Left lung (tissue), 10 donors: Measurements from ENCODE around the gene WWC1. TPM values are rescaled to one million over a fixed set of nuclear protein-coding genes. Genes with fewer than 3 reads are reported as not detected.

Experiments used
- ATAC-seq: fragments of 200-7000 bp; cut with Tn5 transposase; one replicate; pipeline ENCODE4 v1.9.1; 2020; ENCODE audit warnings: moderate library complexity
- DNase-seq, 4 donors: peaks; one replicate each; pipeline ENCODE4 v3.0.0-alpha.2; 2013 to 2020
- H3K27ac ChIP-seq, 2 donors: fragments of 200-600 bp; sonication (generic) in 1 of 2; one replicate each; pipeline versions ENCODE4 v1.5.0 to v1.8.0; 2020 to 2021
- H3K27me3 ChIP-seq, 2 donors: fragments of 200-600 bp; sonication (generic) in 1 of 2; one replicate each; pipeline versions ENCODE4 v1.5.0 to v1.8.0; 2020 to 2021
- H3K36me3 ChIP-seq, 2 donors: fragments of 200-600 bp; sonication (generic) in 1 of 2; one replicate each; pipeline versions ENCODE4 v1.5.0 to v1.8.0; 2020 to 2021
- H3K4me1 ChIP-seq, 2 donors: fragments of 200-600 bp; one replicate each; pipeline ENCODE4 v1.8.0; 2021
- H3K4me3 ChIP-seq, 2 donors: fragments of 200-600 bp; sonication (generic) in 1 of 2; one replicate each; pipeline versions ENCODE4 v1.5.0 to v1.8.0; 2020 to 2021; ENCODE audit warnings: mild to moderate bottlenecking in 1 of 2
- H3K9me3 ChIP-seq, 2 donors: fragments of 200-600 bp; sonication (generic) in 1 of 2; one replicate each; pipeline versions ENCODE4 v1.5.0 to v1.8.0; 2020 to 2021
- intact Hi-C, 2 donors: fragments of 100-400 bp; cut with DNase I; formaldehyde crosslinking; loops; one replicate each; pipeline versions ENCODE4 v1.11.2 to v1.14.2; 2022
- polyA plus RNA-seq, 6 donors: library from polyadenylated mRNA; unstranded; fragments of 120-200 nt; gene quantifications; one replicate each; pipeline ENCODE4 v1.2.1, GENCODE V29; 2013; ENCODE audit not compliant: insufficient read length in 6 of 6
- total RNA-seq, 2 donors: library from RNA; stranded (reverse); fragmentation: NEBNext Ultra II Directional; extraction: Animal tissue kit (Norgen Biotek cat#: 25700); gene quantifications; one replicate each; pipeline ENCODE4 v1.2.1, GENCODE V29; 2021
- TF ChIP-seq, protein P1 (sequence below), 2 donors: fragments of 200-600 bp; sonication (generic) in 1 of 2; IDR thresholded peaks; one replicate each; pipeline versions ENCODE4 v1.5.0 to v1.8.0; 2021; ENCODE audit warnings: antibody characterized with exemption in 2 of 2
- donor health status: DM: no; HTN: yes; CAD: no.
- donor health status: DM: no; HTN: no; CAD: no.

WWC1 gene
- total and polyA plus RNA-seq, 8 donors, result 59.6 to 128 (median 86.1) TPM

DNA sequence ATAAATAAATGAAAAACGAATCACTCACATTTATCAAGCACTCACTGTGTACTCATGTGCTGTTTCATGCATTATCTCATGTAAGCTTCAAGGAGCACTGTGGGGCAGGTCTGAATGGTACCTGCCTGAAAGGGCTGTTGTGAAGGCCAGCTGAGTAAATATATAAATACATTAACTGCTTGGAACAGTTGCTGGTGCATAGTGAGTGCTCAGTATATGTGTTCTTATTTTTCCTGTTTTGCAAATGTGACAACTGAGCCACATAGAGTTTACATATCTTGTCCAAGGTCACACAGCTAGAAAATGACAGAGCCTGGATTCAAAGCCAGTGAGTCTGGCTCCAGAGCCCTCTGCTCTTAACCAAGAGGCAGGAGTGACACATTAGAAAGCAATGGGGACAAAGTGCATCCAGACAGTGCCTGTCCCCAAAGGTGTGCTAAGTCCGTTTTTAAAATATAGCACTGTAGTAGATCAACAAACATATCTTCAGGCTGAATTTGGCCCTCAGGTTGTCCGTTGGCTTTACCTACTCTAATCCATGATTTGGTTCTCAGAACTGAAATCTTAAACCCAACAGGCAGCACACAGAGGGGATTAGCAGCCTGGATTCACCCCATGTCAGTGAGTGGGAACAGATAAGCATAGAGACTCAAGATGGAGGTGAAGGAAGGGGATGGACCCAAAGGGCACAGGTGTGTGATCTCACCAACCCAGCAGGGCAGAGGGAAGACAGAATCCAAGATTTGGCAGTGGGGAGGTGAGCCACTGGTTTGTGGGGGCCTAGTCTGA lies 70.8 kb downstream of the WWC1 start:
- DNase-seq (no peak), ATAC-seq (no peak)
- Histone ChIP-seq H3K36me3 (no peaks in the 10 kb centered on the region), H3K4me3 (no peak overlapping the region), H3K27me3 (no peaks in the 10 kb centered on the region), H3K9me3 (no peaks in the 10 kb centered on the region), H3K27ac (no peak overlapping the region), H3K4me1 (peaks cover 14 to 20% of the 10 kb centered on the region in 2 donors)
- intact Hi-C loops, result no loop called here
- TF ChIP-seq, protein P1, sequence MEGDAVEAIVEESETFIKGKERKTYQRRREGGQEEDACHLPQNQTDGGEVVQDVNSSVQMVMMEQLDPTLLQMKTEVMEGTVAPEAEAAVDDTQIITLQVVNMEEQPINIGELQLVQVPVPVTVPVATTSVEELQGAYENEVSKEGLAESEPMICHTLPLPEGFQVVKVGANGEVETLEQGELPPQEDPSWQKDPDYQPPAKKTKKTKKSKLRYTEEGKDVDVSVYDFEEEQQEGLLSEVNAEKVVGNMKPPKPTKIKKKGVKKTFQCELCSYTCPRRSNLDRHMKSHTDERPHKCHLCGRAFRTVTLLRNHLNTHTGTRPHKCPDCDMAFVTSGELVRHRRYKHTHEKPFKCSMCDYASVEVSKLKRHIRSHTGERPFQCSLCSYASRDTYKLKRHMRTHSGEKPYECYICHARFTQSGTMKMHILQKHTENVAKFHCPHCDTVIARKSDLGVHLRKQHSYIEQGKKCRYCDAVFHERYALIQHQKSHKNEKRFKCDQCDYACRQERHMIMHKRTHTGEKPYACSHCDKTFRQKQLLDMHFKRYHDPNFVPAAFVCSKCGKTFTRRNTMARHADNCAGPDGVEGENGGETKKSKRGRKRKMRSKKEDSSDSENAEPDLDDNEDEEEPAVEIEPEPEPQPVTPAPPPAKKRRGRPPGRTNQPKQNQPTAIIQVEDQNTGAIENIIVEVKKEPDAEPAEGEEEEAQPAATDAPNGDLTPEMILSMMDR (IDR thresholded peaks at IDR 0.05), result no peak

DNA sequence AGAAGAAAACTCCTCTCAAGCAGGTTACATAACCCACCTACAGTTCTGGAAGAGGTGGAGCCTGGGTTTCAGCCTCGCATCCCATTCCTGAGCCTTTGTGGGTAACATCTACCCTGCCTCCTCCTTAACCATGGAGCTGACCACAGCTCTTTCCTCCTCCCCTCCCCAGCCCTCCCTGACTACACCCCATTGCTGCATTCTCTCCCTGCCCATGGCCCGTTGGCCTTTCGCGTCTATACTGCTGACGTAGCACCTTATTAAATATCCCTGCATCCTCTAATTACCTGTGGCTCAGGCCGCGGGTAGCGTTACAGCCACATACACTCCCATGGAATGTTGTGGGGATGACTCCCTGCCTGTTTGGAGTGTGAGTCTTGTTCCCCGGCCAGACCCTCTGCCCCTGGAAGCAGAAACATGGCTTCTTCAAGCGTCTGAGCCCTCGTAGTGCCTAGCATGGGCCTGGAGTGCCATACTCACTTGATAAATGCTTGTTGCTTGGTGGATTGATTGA lies 72.8 kb downstream of the WWC1 start:
- Histone ChIP-seq H3K4me3 (no peak overlapping the region), H3K9me3 (no peaks in the 10 kb centered on the region), H3K27ac (peak overlapping the region in 1 of 2 donors; percentile 34), H3K36me3 (no peaks in the 10 kb centered on the region), H3K4me1 (peaks cover 14 to 20% of the 10 kb centered on the region in 2 donors), H3K27me3 (no peaks in the 10 kb centered on the region)
- TF ChIP-seq, protein P1 (IDR thresholded peaks at IDR 0.05), result no peak
- DNase-seq (no peak), ATAC-seq (no peak)
- intact Hi-C loops, result no loop called here

DNA sequence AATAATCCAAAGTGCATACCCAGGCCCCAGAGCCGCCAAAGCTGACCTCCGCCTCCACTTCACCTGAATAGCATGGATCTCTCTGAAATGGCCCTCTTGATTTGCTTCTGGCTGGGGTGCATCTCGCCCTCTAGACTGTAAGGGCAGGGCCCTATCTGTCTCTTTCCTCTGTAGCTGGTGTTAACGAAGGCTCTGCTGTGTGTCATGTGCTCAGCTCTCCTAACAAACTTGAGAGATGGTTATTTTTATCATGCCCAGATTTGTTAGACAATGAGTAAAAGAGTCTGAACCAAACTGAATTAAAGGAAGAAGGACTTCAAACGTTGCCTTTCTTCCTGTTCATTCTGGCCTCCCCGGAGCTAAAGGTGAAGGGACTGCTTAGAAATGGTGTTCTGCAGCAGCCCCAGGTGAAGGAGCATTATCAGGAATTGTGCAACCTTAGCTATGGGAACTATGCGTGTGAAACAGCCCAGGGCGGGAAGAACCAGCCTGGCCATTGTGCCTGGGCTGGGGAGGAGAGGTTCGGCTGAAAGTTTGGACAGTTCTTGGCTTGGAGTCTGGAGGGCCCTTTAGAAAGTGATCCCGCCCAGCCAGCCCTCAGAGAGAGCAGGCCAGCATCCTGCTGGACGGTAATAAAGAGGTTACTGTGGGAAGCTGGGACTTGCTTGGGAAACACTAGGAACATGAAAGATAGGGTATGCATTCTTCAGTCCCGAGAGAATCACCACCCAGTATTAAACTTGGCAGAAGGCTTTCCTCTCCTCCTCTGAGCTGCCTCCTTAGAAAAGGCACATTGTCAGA lies 73.5 kb downstream of the WWC1 start:
- Histone ChIP-seq H3K9me3 (no peaks in the 10 kb centered on the region), H3K36me3 (no peaks in the 10 kb centered on the region), H3K27me3 (no peaks in the 10 kb centered on the region), H3K4me1 (peaks cover 14 to 20% of the 10 kb centered on the region in 2 donors), H3K4me3 (no peak overlapping the region), H3K27ac (peak overlapping the region in 1 of 2 donors; percentile 34)
- intact Hi-C loops, result no loop called here
- ATAC-seq, result peak; percentile 87
- TF ChIP-seq, protein P1 (IDR thresholded peaks at IDR 0.05), result no peak
- peak in 2 of 4 donors; percentile 58 to 73 for DNase-seq

DNA sequence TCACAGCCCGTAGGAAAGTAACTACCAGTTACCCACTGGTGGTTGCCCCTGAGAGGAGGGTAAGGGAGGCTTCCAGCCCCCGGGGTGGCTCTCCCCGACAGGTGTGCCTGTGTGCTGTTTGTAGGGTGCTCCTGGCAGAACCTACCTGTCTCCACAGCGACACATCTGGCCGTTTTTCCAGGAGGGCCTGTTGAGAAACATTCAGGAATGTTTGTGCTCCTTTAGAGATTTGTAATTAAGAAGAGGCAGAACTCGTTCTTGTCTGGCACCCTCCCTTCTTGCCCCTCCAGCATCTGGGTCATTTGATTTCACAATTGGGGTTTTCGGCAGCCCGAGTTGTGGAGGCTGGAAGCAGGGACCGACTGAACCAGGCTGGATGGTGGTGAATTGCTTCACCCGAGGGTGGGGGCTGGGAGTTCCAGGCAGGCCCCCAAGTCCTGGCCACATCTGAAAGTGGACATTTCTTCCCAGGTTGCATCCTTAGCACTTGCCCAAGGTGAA lies 74.2 kb downstream of the WWC1 start:
- ATAC-seq (peak; percentile 76), DNase-seq (peak in 3 of 4 donors; percentile 25 to 62 (median 58))
- intact Hi-C loops, result no loop called here
- Histone ChIP-seq H3K36me3 (no peaks in the 10 kb centered on the region), H3K27me3 (no peaks in the 10 kb centered on the region), H3K27ac (peak overlapping the region in 1 of 2 donors; percentile 34), H3K9me3 (no peaks in the 10 kb centered on the region), H3K4me1 (peaks cover 11 to 20% of the 10 kb centered on the region in 2 donors), H3K4me3 (no peak overlapping the region)
- TF ChIP-seq, protein P1 (IDR thresholded peaks at IDR 0.05), result no peak
